DMS114 treated with DMSO at 0.1 percent for 48 hours (cell line): ENCODE data around the gene PDIK1L.

Experiments
- DNase-seq: peaks from one replicate; lab custom pipeline; 2025; ENCODE audit not compliant: unreplicated experiment; lab: John Stamatoyannopoulos, UW

PDIK1L gene

GRCh38 chr1:26169669-26170471 lies 58.2 kb downstream of the PDIK1L start, which contains the start of gene ZNF593:
Gene ZNF593, plus strand, starts transcription at chr1:26169908. Its CDS starts 76 bp downstream, at chr1:26169984.
- DNase-seq: peak; percentile 74

- DNase-seq: no peak
Observed at GRCh38 chr1:26170472-26170821, 58.8 kb downstream of the PDIK1L start.

- DNase-seq: no peak
Observed at GRCh38 chr1:26171084-26172072, 59.8 kb downstream of the PDIK1L start, which contains the start of gene ZNF593OS. Gene ZNF593OS, minus strand, starts transcription at chr1:26171832. Its CDS starts 171 bp downstream, at chr1:26171661.
